ENCODE measurements around the gene RECK.

The RECK gene

GRCh38 chr9:36091026-36091953, 54.6 kb downstream of the RECK start:
- Histone ChIP-seq H3K4me1 (ENCODE audit: control insufficient read depth, insufficient read depth, low read length) (peaks cover 3% of the 10 kb centered on the region), H3K27me3 (ENCODE audit: control insufficient read depth, insufficient read depth, low read length, poor library complexity, severe bottlenecking) (no peaks in the 10 kb centered on the region), H3K4me3 (ENCODE audit: insufficient read depth, low read depth, low read length) (no peak overlapping the region), H3K36me3 (ENCODE audit: control insufficient read depth, insufficient read depth, low read length) (peaks cover 5% of the 10 kb centered on the region), H3K9me3 (ENCODE audit: control insufficient read depth, low read length) (no peaks in the 10 kb centered on the region), H3K27ac (ENCODE audit: insufficient read depth, low read depth, low read length, poor library complexity, severe bottlenecking) (no peak overlapping the region)
- 85 to 90% methylated on average over 5 to 7 of the region's 8 CpGs for WGBS, 2 experiments

DNA sequence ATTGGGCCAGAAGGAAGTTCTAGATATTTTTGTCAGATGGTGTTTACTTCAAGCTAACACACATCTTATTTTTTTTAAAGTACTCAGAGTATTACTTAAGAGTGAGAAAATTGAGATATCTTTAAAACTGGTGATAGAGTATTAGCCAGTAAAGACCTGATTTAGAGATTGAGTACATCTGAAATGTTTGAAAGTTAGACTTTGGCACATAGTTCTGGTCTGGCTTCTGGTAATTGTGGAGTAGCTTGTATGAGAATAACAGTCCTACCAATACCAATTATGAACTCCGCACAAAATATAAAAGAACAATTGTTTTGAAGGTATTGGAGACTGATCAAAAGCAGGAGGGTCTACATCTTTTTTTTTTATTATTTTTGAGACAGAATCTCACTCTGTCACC, 55.3 kb downstream of the RECK start:
- Histone ChIP-seq H3K27me3 (ENCODE audit: control insufficient read depth, insufficient read depth, low read length, poor library complexity, severe bottlenecking) (no peaks in the 10 kb centered on the region), H3K27ac (ENCODE audit: insufficient read depth, low read depth, low read length, poor library complexity, severe bottlenecking) (no peak overlapping the region), H3K4me1 (ENCODE audit: control insufficient read depth, insufficient read depth, low read length) (peaks cover 3% of the 10 kb centered on the region), H3K9me3 (ENCODE audit: control insufficient read depth, low read length) (no peaks in the 10 kb centered on the region), H3K4me3 (ENCODE audit: insufficient read depth, low read depth, low read length) (no peak overlapping the region), H3K36me3 (ENCODE audit: control insufficient read depth, insufficient read depth, low read length) (no peaks in the 10 kb centered on the region)
- WGBS, 2 experiments: no CpG with 5 or more reads among the region's 1 CpG

DNA sequence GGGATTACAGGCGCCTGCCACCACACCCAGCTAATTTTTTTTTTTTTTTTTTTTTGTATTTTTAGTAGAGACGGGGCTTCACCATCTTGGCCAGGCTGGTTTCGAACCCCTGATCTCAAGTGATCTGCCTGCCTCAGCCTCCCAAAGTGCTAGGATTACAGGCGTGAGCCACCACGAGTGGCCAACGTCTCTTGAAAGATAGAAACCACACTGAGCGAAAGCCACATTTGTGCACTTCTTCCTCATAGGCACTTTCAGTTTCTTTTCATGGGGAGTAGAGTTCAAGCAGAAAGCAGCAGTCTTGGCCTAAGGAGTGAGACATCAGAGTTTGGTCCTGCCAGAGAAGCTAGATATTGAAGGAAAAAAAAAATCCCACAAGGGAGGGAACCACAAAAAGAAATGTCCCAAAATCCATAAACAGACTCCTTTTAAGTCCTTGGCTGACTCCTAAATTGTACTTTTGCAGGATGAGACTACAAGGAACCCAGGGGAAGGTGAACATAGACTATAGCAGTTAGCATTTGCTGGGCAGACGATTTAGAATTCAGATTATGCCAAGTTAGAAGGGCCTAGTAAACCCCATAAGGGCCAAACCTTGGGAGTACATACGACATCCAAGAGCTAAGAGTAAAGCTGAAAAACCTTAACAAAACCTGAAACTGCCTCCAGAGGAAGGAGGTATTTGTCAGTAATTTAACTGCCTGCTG, 55.9 kb downstream of the RECK start:
- Histone ChIP-seq H3K9me3 (ENCODE audit: control insufficient read depth, low read length) (no peaks in the 10 kb centered on the region), H3K36me3 (ENCODE audit: control insufficient read depth, insufficient read depth, low read length) (no peaks in the 10 kb centered on the region), H3K27ac (ENCODE audit: insufficient read depth, low read depth, low read length, poor library complexity, severe bottlenecking) (no peak overlapping the region), H3K4me1 (ENCODE audit: control insufficient read depth, insufficient read depth, low read length) (peaks cover 3% of the 10 kb centered on the region), H3K4me3 (ENCODE audit: insufficient read depth, low read depth, low read length) (no peak overlapping the region), H3K27me3 (ENCODE audit: control insufficient read depth, insufficient read depth, low read length, poor library complexity, severe bottlenecking) (no peaks in the 10 kb centered on the region)
- WGBS, 2 experiments: 94 to 96% methylated on average over 8 of the region's 9 CpGs

GRCh38 chr9:36093384-36093783, 56.7 kb downstream of the RECK start:
- WGBS, 2 experiments: 60 to 95% methylated on average over 1 to 2 of the region's 2 CpGs
- H3K4me3 ChIP-seq (ENCODE audit: insufficient read depth, low read depth, low read length): no peak overlapping the region
- peaks cover 3% of the 10 kb centered on the region for H3K4me1 ChIP-seq (ENCODE audit: control insufficient read depth, insufficient read depth, low read length)

DNA sequence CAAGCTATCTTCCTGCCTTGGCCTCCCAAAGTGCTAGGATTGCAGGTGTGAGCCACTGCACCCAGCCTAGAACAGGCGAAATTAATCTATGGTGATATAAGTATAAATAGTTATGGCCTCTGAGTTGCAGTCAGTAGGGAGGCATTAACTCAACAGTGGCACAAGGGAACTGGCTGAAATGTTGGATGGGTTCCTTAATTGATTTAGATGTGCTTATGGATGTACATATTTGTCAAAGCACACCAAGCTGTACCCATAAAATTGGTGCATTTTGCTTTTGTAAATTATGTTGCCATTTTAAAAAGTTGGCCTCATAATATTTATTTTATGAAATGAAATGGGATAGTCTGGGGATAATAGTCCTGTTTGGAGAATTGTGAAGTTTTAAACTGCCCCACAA, 63.0 kb downstream of the RECK start:
- Histone ChIP-seq H3K27ac (ENCODE audit: insufficient read depth, low read depth, low read length, poor library complexity, severe bottlenecking) (no peak overlapping the region), H3K4me3 (ENCODE audit: insufficient read depth, low read depth, low read length) (no peak overlapping the region), H3K9me3 (ENCODE audit: control insufficient read depth, low read length) (no peaks in the 10 kb centered on the region), H3K36me3 (ENCODE audit: control insufficient read depth, insufficient read depth, low read length) (no peaks in the 10 kb centered on the region), H3K27me3 (ENCODE audit: control insufficient read depth, insufficient read depth, low read length, poor library complexity, severe bottlenecking) (no peaks in the 10 kb centered on the region), H3K4me1 (ENCODE audit: control insufficient read depth, insufficient read depth, low read length) (peaks cover 7% of the 10 kb centered on the region)
- WGBS, 2 experiments: 86 to 96% methylated on average over 1 of the region's 1 CpG

More at GRCh38 chr9:36093384-36093783, 56.7 kb downstream of the RECK start:
- Histone ChIP-seq H3K27ac (ENCODE audit: insufficient read depth, low read depth, low read length, poor library complexity, severe bottlenecking) (no peak overlapping the region), H3K9me3 (ENCODE audit: control insufficient read depth, low read length) (no peaks in the 10 kb centered on the region), H3K36me3 (ENCODE audit: control insufficient read depth, insufficient read depth, low read length) (no peaks in the 10 kb centered on the region), H3K27me3 (ENCODE audit: control insufficient read depth, insufficient read depth, low read length, poor library complexity, severe bottlenecking) (no peaks in the 10 kb centered on the region)

- Histone ChIP-seq H3K27ac (ENCODE audit: insufficient read depth, low read depth, low read length, poor library complexity, severe bottlenecking) (no peak overlapping the region), H3K4me1 (ENCODE audit: control insufficient read depth, insufficient read depth, low read length) (peaks cover 7% of the 10 kb centered on the region), H3K27me3 (ENCODE audit: control insufficient read depth, insufficient read depth, low read length, poor library complexity, severe bottlenecking) (no peaks in the 10 kb centered on the region), H3K36me3 (ENCODE audit: control insufficient read depth, insufficient read depth, low read length) (no peaks in the 10 kb centered on the region), H3K9me3 (ENCODE audit: control insufficient read depth, low read length) (no peaks in the 10 kb centered on the region), H3K4me3 (ENCODE audit: insufficient read depth, low read depth, low read length) (no peak overlapping the region)
- 46 to 51% methylated on average over 3 of the region's 3 CpGs for WGBS, 2 experiments
Measured at GRCh38 chr9:36100532-36100931, 63.8 kb downstream of the RECK start.

DNA sequence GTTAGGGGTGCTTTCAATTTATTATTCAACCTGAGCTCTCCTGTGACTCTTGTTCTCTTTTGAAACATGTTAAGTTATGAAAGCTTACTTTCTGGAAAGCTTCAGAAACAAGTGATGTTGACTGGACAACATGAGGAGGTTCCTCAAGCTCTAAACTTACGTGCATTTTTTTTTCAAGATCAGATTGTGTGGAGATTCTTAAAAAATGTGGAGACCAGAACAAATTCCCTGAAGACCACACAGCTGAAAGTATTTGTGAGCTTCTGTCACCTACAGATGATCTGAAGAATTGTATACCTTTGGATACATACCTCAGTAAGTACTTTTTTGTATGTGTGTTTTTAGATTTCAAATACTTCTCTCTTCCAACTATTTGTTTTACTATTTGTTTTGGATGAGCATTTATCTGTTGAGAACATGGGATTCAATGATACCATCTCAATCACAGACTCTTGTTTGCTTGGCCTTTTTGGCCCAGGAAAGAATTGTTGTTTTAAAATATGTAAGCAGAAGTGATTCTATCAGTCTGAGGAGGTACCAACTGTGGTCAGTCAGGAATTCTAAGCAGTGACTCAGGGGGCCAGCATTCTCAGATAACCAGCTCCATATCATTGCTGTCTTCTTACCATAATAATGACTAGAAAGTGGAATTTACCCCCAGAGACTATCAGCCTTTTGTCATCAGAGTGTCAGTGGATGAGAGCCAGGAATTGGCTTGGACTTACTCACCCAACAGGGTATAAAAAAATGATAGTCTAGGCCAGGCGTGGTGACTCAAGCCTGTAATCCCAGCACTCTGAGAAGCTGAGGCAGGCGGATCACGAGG, 65.4 kb downstream of the RECK start:
- Histone ChIP-seq H3K36me3 (ENCODE audit: control insufficient read depth, insufficient read depth, low read length) (no peaks in the 10 kb centered on the region), H3K27me3 (ENCODE audit: control insufficient read depth, insufficient read depth, low read length, poor library complexity, severe bottlenecking) (no peaks in the 10 kb centered on the region), H3K27ac (ENCODE audit: insufficient read depth, low read depth, low read length, poor library complexity, severe bottlenecking) (no peak overlapping the region), H3K9me3 (ENCODE audit: control insufficient read depth, low read length) (no peaks in the 10 kb centered on the region), H3K4me3 (ENCODE audit: insufficient read depth, low read depth, low read length) (no peak overlapping the region), H3K4me1 (ENCODE audit: control insufficient read depth, insufficient read depth, low read length) (peaks cover 7% of the 10 kb centered on the region)
- 86 to 91% methylated on average over 4 of the region's 4 CpGs for WGBS, 2 experiments

GRCh38 chr9:36102742-36103495, 66.2 kb downstream of the RECK start:
- Histone ChIP-seq H3K4me1 (ENCODE audit: control insufficient read depth, insufficient read depth, low read length) (peaks cover 7% of the 10 kb centered on the region), H3K4me3 (ENCODE audit: insufficient read depth, low read depth, low read length) (no peak overlapping the region), H3K9me3 (ENCODE audit: control insufficient read depth, low read length) (no peaks in the 10 kb centered on the region), H3K36me3 (ENCODE audit: control insufficient read depth, insufficient read depth, low read length) (no peaks in the 10 kb centered on the region), H3K27me3 (ENCODE audit: control insufficient read depth, insufficient read depth, low read length, poor library complexity, severe bottlenecking) (no peaks in the 10 kb centered on the region), H3K27ac (ENCODE audit: insufficient read depth, low read depth, low read length, poor library complexity, severe bottlenecking) (no peak overlapping the region)
- WGBS, 2 experiments: 83 to 89% methylated on average over 10 of the region's 10 CpGs

DNA sequence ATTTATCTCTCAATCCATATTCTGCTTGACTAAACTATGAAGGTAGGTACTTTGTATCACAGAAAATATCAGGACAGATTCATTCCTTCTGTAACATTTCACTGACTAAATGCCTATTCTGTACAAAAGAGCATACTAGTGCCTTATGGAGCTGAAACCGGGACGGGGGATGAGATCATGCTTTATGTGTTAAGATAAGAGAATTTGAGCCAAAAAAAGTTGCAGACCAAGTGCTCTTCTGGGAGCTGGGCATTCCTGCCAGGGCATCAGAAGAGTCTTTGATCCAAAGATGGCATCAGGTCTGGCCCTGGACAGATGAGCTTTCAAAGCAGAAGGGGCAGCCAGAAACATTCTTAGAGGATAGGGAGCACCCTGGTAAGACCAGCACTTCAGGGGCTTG, 72.4 kb downstream of the RECK start:
- Histone ChIP-seq H3K4me3 (ENCODE audit: insufficient read depth, low read depth, low read length) (no peak overlapping the region), H3K36me3 (ENCODE audit: control insufficient read depth, insufficient read depth, low read length) (no peaks in the 10 kb centered on the region), H3K4me1 (ENCODE audit: control insufficient read depth, insufficient read depth, low read length) (no peaks in the 10 kb centered on the region), H3K27ac (ENCODE audit: insufficient read depth, low read depth, low read length, poor library complexity, severe bottlenecking) (no peak overlapping the region), H3K9me3 (ENCODE audit: control insufficient read depth, low read length) (no peaks in the 10 kb centered on the region), H3K27me3 (ENCODE audit: control insufficient read depth, insufficient read depth, low read length, poor library complexity, severe bottlenecking) (no peaks in the 10 kb centered on the region)
- 95 to 96% methylated on average over 2 of the region's 2 CpGs for WGBS, 2 experiments

Data from ectodermal cell (in vitro differentiated cells).